Cardiac muscle cell (in vitro differentiated cells and primary cell): Measurements from ENCODE around the gene CCNB1IP1. TPM values are rescaled to one million over a fixed set of nuclear protein-coding genes. Genes with fewer than 3 reads are reported as not detected.

Experiments used
- DNase-seq, 2 donors: peaks; one replicate each; pipeline versions ENCODE4 v3.0.0 to v3.0.0-alpha.2; 2010 to 2017; ENCODE audit warnings: low read depth in 1 of 2, low spot score in 1 of 2
- H3K27ac ChIP-seq: fragments of 200-600 bp; sonication (generic); 2 replicates; pipeline ENCODE4 v1.5.1; 2016
- H3K27me3 ChIP-seq: fragments of 200-600 bp; sonication (generic); 2 replicates; pipeline ENCODE4 v1.6.0; 2016; ENCODE audit warnings: control low read depth
- H3K36me3 ChIP-seq: fragments of 200-600 bp; sonication (generic); 2 replicates; pipeline ENCODE4 v1.5.1; 2016; ENCODE audit warnings: control low read depth
- H3K4me1 ChIP-seq: fragments of 200-600 bp; sonication (generic); 2 replicates; pipeline ENCODE4 v1.8.1; 2017; ENCODE audit warnings: low read depth, mild to moderate bottlenecking, mixed run types
- H3K4me3 ChIP-seq: fragments of 200-600 bp; sonication (generic); 2 replicates; pipeline ENCODE4 v1.5.1; 2016; ENCODE audit warnings: mild to moderate bottlenecking
- H3K9me3 ChIP-seq: fragments of 200-600 bp; sonication (generic); 2 replicates; pipeline ENCODE4 v1.5.1; 2017; ENCODE audit warnings: low read depth, mild to moderate bottlenecking, control low read depth
- CTCF ChIP-seq: IDR thresholded peaks from 2 replicates; pipeline ENCODE4 v1.5.1; 2012; ENCODE audit warnings: low read depth, mild to moderate bottlenecking, low read length
- polyA plus RNA-seq: library from polyadenylated mRNA; unstranded; fragments of >200 nt; fragmentation: Nextera tagmentation; extraction: Ambion mirVana; gene quantifications from 2 replicates; pipeline ENCODE4 v1.2.1, GENCODE V29; 2016
- total RNA-seq: library from RNA; depleted of rRNA; stranded (reverse); fragments of >200 nt; gene quantifications from 2 replicates; pipeline ENCODE4 v1.2.3, GENCODE V29; 2016

The CCNB1IP1 gene
- total and polyA plus RNA-seq, 2 experiments from 2014 or later: 63.7 to 152 TPM

GRCh38 chr14:20317720-20318119 is 15.4 kb downstream of the CCNB1IP1 start:
- no peak overlapping the region for H3K27ac ChIP-seq
- peaks cover 79% of the 10 kb centered on the region for H3K36me3 ChIP-seq
- DNase-seq: no peak
- H3K4me1 ChIP-seq: no peaks in the 10 kb centered on the region
- TF ChIP-seq CTCF: no peak
- H3K9me3 ChIP-seq: no peaks in the 10 kb centered on the region
- H3K4me3 ChIP-seq: no peak overlapping the region
- no peaks in the 10 kb centered on the region for H3K27me3 ChIP-seq

DNA sequence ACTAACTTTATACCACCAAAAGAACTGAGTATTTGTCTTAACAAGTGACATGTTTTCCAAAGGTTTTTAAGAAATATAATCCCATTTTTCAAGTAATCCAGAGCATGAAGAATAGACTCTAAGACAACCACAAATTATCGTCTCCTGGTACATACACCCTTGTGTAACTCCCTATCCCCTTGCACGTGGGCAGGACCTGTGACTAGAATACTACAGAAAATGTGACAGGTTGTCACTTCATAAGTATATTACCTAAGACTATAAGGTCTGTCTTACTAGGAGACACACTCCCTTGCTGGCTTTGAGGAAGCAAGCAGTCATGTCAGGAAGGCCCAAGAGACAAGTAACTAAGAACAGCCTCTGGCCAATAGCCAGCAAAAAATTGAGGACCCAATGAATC is 19.1 kb downstream of the CCNB1IP1 start:
- Histone ChIP-seq H3K4me3 (no peak overlapping the region), H3K27ac (no peak overlapping the region), H3K27me3 (no peaks in the 10 kb centered on the region), H3K4me1 (no peaks in the 10 kb centered on the region), H3K36me3 (peaks cover 63% of the 10 kb centered on the region), H3K9me3 (no peaks in the 10 kb centered on the region)
- no peak for TF ChIP-seq CTCF
- DNase-seq: no peak

- peak overlapping the region; percentile 52 for H3K4me3 ChIP-seq
- no peaks in the 10 kb centered on the region for H3K9me3 ChIP-seq
- H3K4me1 ChIP-seq: peaks cover 6% of the 10 kb centered on the region
- H3K27ac ChIP-seq: no peak overlapping the region
- no peaks in the 10 kb centered on the region for H3K27me3 ChIP-seq
- TF ChIP-seq CTCF: no peak
- peaks cover under 1% of the 10 kb centered on the region for H3K36me3 ChIP-seq
- no peak for DNase-seq
Measured at GRCh38 chr14:20306079-20306423, 27.0 kb downstream of the CCNB1IP1 start.

GRCh38 chr14:20305265-20306078 is 27.6 kb downstream of the CCNB1IP1 start, which contains the start of gene TTC5:
TTC5 (minus strand) TSS chr14:20305951; CDS start chr14:20305937, 14 bp downstream.
- DNase-seq: peak; percentile 88 to 94
- H3K27ac ChIP-seq: no peak within 1 kb of the TSS
- peaks cover 6% of the 10 kb centered on the region for H3K4me1 ChIP-seq
- peaks cover 6% of the 10 kb centered on the region for H3K36me3 ChIP-seq
- peak within 1 kb of the TSS; percentile 52 for H3K4me3 ChIP-seq
- no peaks in the 10 kb centered on the region for H3K9me3 ChIP-seq
- TF ChIP-seq CTCF: peak; percentile 96
- no peaks in the 10 kb centered on the region for H3K27me3 ChIP-seq

DNA sequence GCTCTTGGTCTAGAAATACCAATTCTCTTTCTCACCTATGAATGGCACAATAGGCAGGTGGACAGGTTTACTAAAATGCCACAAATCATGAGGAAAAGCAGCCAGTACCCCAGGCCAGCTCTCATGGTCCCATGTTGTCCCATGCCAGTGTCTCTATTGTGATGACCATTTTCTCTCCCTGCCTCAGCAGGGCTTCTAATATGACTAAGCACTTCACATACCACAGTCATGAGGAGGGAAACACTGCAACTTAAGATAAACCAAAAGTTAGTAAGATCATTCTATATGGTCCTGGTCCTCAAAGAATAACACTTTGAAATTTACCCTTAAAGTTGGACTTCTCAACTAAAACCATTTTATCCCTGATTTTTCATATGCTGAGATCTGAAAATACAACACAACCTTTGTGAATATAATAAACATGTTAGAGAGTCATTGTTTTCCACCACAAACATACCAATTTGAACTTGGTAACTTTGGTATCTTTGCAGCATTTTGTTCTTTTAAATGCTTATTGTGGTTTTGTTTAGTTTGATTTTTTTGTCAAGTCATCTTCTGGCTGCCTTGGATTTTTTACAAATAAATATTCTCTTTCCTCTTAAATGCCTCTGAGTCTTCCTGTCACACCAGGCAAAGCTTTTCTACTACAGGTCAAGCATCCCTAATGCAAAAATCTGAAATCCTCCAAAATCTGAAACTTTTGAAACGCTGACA is 30.9 kb downstream of the CCNB1IP1 start:
- Histone ChIP-seq H3K9me3 (no peaks in the 10 kb centered on the region), H3K4me1 (peaks cover 6% of the 10 kb centered on the region), H3K36me3 (peaks cover 29% of the 10 kb centered on the region), H3K4me3 (no peak overlapping the region), H3K27me3 (no peaks in the 10 kb centered on the region), H3K27ac (no peak overlapping the region)
- no peak for TF ChIP-seq CTCF
- peak in 1 of 2 donors; percentile 20 for DNase-seq
